Stomach (tissue), 4 donors: ENCODE data around the gene GRAMD1A.

Source experiments
- EP300 ChIP-seq: sonication (generic); formaldehyde crosslinking; IDR thresholded peaks from one replicate; pipeline ENCODE4 v1.6.1; 2017; ENCODE audit warnings: antibody characterized with exemption
- POLR2A ChIP-seq, 4 donors: fragments of 450-650 bp; IDR thresholded peaks; one replicate each; pipeline ENCODE4 v1.6.1; 2016; ENCODE audit warnings: antibody characterized with exemption in 4 of 4, control low read depth in 2 of 4, mild to moderate bottlenecking in 1 of 4, moderate library complexity in 1 of 4
- POLR2AphosphoS5 ChIP-seq, 3 donors: sonication (generic); formaldehyde crosslinking; IDR thresholded peaks; one replicate each; pipeline ENCODE4 v1.6.1; 2016; ENCODE audit warnings: antibody characterized with exemption in 3 of 3
- TF ChIP-seq, protein P1 (sequence below), 7 experiments: fragments of 450-650 bp in 4 of 7; fragments of 200-600 bp in 3 of 7; sonication (generic) in 3 of 7; IDR thresholded peaks; one replicate each; pipeline ENCODE4 v1.5.1; 2016 to 2019; ENCODE audit warnings: antibody characterized with exemption in 7 of 7, control low read depth in 2 of 7, mild to moderate bottlenecking in 1 of 7

DNA sequence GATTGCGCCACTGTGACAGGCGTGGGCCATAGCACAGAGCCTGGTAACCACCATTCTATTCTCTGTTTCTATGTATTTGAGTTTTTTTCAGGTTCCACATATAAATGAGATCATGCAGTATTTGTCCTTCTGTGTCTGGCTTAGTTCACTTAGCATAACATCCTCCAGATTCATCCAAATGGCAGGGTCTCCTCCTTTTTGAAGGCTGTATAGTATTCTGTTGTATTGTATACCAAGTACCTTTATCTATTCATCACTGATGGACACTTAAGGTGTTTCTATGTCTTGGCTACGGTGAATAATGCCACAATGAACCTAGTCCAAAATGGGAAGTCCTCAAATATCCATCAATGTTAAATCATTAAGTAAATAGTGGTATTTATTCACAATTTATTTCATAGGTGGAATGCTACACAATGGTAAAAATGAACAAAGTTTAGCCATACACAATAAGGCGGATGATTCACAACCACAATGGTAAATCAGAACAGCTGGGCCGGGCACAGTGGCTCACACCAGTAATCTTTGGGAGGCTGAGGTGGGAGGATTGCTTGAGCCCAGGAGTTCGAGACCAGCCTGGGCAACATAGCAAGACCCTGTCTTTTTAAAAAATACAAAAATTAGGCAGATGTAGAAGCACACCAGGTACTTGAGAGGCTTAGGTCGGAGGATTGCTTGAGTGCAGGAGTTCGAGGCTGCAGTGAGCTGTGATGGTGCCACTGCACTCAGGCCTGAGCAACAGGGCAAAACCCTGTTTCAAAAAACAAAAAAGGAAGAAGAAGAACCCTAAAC lies 8.4 kb upstream of the GRAMD1A start:
- TF ChIP-seq POLR2A (IDR thresholded peaks at IDR 0.05): no peak
- no peak for TF ChIP-seq POLR2AphosphoS5 (IDR thresholded peaks at IDR 0.05)
- TF ChIP-seq, protein P1, sequence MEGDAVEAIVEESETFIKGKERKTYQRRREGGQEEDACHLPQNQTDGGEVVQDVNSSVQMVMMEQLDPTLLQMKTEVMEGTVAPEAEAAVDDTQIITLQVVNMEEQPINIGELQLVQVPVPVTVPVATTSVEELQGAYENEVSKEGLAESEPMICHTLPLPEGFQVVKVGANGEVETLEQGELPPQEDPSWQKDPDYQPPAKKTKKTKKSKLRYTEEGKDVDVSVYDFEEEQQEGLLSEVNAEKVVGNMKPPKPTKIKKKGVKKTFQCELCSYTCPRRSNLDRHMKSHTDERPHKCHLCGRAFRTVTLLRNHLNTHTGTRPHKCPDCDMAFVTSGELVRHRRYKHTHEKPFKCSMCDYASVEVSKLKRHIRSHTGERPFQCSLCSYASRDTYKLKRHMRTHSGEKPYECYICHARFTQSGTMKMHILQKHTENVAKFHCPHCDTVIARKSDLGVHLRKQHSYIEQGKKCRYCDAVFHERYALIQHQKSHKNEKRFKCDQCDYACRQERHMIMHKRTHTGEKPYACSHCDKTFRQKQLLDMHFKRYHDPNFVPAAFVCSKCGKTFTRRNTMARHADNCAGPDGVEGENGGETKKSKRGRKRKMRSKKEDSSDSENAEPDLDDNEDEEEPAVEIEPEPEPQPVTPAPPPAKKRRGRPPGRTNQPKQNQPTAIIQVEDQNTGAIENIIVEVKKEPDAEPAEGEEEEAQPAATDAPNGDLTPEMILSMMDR (IDR thresholded peaks at IDR 0.05): no peak
- no peak for TF ChIP-seq EP300
